GM12878 (cell line): ENCODE results near the gene FGF10. TPM values are rescaled to one million over a fixed set of nuclear protein-coding genes. Genes with fewer than 3 reads are reported as not detected.

Source experiments
- ATAC-seq: fragments of 200-7000 bp; cut with Tn5 transposase; 3 replicates; pipeline ENCODE4 v1.9.1; 2020; ENCODE audit warnings: mild to moderate bottlenecking, moderate library complexity
- BruUV-seq: library from RNA; stranded (reverse); fragments of 400-500 nt; replicated peaks from 2 replicates; lab custom pipeline; 2021; lab: Mats Ljungman, UMichigan
- CTCF ChIA-PET: fragments of 300-600 bp; sonication (Branson Sonifier 250); formaldehyde crosslinking; extraction: SDS; loops from one replicate; lab custom pipeline; 2021; ENCODE audit warnings: inconsistent platforms; lab: Yijun Ruan, JAX
- POLR2A ChIA-PET: fragments of 350-600 bp; formaldehyde crosslinking; extraction: SDS; loops from one replicate; lab custom pipeline; 2021; ENCODE audit warnings: inconsistent platforms; lab: Charles Lee
- RAD21 ChIA-PET: fragments of 300-600 bp; sonication (Branson Sonifier 250); formaldehyde crosslinking; loops from one replicate; lab custom pipeline; 2023; ENCODE audit warnings: antibody characterized with exemption; ENCODE audit not compliant: unreplicated experiment; lab: Charles Lee
- SMC1A ChIA-PET: fragments of 300-600 bp; sonication (Branson Sonifier 250); formaldehyde crosslinking; loops from one replicate; lab custom pipeline; 2023; ENCODE audit not compliant: unreplicated experiment, uncharacterized antibody; lab: Charles Lee
- DNase-seq: peaks from one replicate; pipeline ENCODE4 v3.0.0-alpha.2; 2011; ENCODE audit warnings: low read depth, low spot score
- FAIRE-seq: peaks from 3 replicates; lab custom pipeline; 2011; peaks lifted over from hg19 to GRCh38; lab: Jason Lieb, UNC
- H2AFZ ChIP-seq: 2 replicates; pipeline ENCODE4 v1.6.0; 2011; ENCODE audit warnings: low read depth, low read length, control low read depth; ENCODE audit not compliant: control insufficient read depth
- H3K27ac ChIP-seq: 2 replicates; pipeline ENCODE4 v1.5.1; 2011; ENCODE audit warnings: control low read depth; ENCODE audit not compliant: control insufficient read depth, insufficient read depth
- H3K27me3 ChIP-seq, 2 experiments: replicated peaks in 1 of 2; 2 replicates each; pipeline versions ENCODE4 v1.6.0 to v1.6.1; 2011; ENCODE audit warnings: low read length in 1 of 2; ENCODE audit not compliant: control insufficient read depth in 2 of 2, insufficient read depth in 2 of 2
- H3K36me3 ChIP-seq, 2 experiments: 2 replicates each; pipeline ENCODE4 v1.5.1; 2011; ENCODE audit warnings: low read length in 1 of 2; ENCODE audit not compliant: control insufficient read depth in 2 of 2, insufficient read depth in 2 of 2
- H3K4me1 ChIP-seq: 2 replicates; pipeline ENCODE4 v1.6.1; 2011; ENCODE audit warnings: mild to moderate bottlenecking, low read length, moderate library complexity, mixed read lengths; ENCODE audit not compliant: control insufficient read depth, insufficient read depth
- H3K4me2 ChIP-seq: 2 replicates; pipeline ENCODE4 v1.6.0; 2011; ENCODE audit warnings: control low read depth; ENCODE audit not compliant: control insufficient read depth, insufficient read depth
- H3K4me3 ChIP-seq: fragments of 200-600 bp; sonication (generic); 2 replicates; pipeline ENCODE4 v1.5.1; 2016
- H3K79me2 ChIP-seq: 2 replicates; pipeline ENCODE4 v1.6.0; 2011; ENCODE audit warnings: low read length; ENCODE audit not compliant: control insufficient read depth, insufficient read depth
- H3K9ac ChIP-seq: 2 replicates; pipeline ENCODE4 v1.8.0; 2011; ENCODE audit warnings: low read length, control low read depth, mixed read lengths; ENCODE audit not compliant: control insufficient read depth, insufficient read depth
- H3K9me3 ChIP-seq: replicated peaks from 3 replicates; pipeline ENCODE4 v1.5.1; 2011; ENCODE audit warnings: mild to moderate bottlenecking, low read length; ENCODE audit not compliant: control insufficient read depth, insufficient read depth
- H4K20me1 ChIP-seq: 2 replicates; pipeline ENCODE4 v1.6.0; 2011; ENCODE audit not compliant: control insufficient read depth, insufficient read depth
- IKZF1 ChIP-seq: fragments of 450-650 bp; conservative IDR thresholded peaks from 2 replicates; pipeline ENCODE4 v1.6.1; 2017; ENCODE audit warnings: antibody characterized with exemption, mild to moderate bottlenecking
- KLF5 ChIP-seq: fragments of 450-650 bp; IDR thresholded peaks from 2 replicates; pipeline ENCODE4 v1.6.1; 2014; ENCODE audit warnings: mild to moderate bottlenecking; ENCODE audit not compliant: partially characterized antibody
- SREBF1 ChIP-seq: IDR thresholded peaks from 2 replicates; pipeline ENCODE4 v1.6.1; 2012; ENCODE audit warnings: mild to moderate bottlenecking, low read length
- ZSCAN29 ChIP-seq: fragments of 450-650 bp; IDR thresholded peaks from 2 replicates; pipeline ENCODE4 v1.6.1; 2017; ENCODE audit warnings: mild to moderate bottlenecking, moderate library complexity
- WGBS: methylation state at CpG from one replicate; pipeline ENCODE4 v1.1.6; 2016; ENCODE audit warnings: low lambda C conversion rate; ENCODE audit not compliant: insufficient replicate concordance, insufficient coverage; ENCODE audit errors: missing lambda C conversion rate; 5-methylcytosine and 5-hydroxymethylcytosine counted together
- in situ Hi-C: fragments of 300-500 bp; cut with MboI; formaldehyde crosslinking; loops from 9 replicates; pipeline ENCODE4 v1.14.3; 2018; ENCODE audit warnings: mixed read lengths
- intact Hi-C: fragments of 100-400 bp; cut with micrococcal nuclease; formaldehyde crosslinking; loops from one replicate; pipeline ENCODE4 v1.14.2; 2022; ENCODE audit not compliant: unreplicated experiment
- polyA plus RNA-seq, 11 experiments: library from polyadenylated mRNA; depleted of rRNA in 4 of 11; unstranded in 6 of 11; stranded (reverse) in 5 of 11; fragments of >200 nt; fragmentation: Nextera tagmentation in 4 of 11; fragmentation: Illumina TruSeq in 1 of 11; extraction: Ambion mirVana in 4 of 11; extraction: Trizol in 1 of 11; gene quantifications; 1 replicate in 1 of 11; 2 replicates in 10 of 11; pipeline versions ENCODE4 v1.2.1 to v1.2.3, GENCODE V29; 2011 to 2016; ENCODE audit warnings: inconsistent platforms in 2 of 11, missing spikeins in 2 of 11, low read depth in 1 of 11
- total RNA-seq, 4 experiments: library from RNA; depleted of rRNA in 3 of 4; stranded (reverse); fragments of >200 nt in 3 of 4; fragmentation: Illumina TruSeq in 1 of 4; extraction: Trizol in 1 of 4; gene quantifications; 2 replicates each; pipeline versions ENCODE4 v1.2.1 to v1.2.3, GENCODE V29; 2013 to 2021
- TF ChIP-seq, protein P1 (sequence below): IDR thresholded peaks from 2 replicates; pipeline ENCODE4 v1.6.1; 2012; ENCODE audit warnings: improper control_type of control experiment, low read depth, low read length; ENCODE audit not compliant: insufficient replicate concordance
- TF ChIP-seq, protein P2 (sequence below): fragments of 450-650 bp; formaldehyde crosslinking; IDR thresholded peaks from 2 replicates; pipeline ENCODE4 v1.5.0; 2022; ENCODE audit warnings: mild to moderate bottlenecking, missing genetic modification characterization

The FGF10 gene
- total and polyA plus RNA-seq, 10 of the 15 experiments (the other 5 are each of a cell fraction or from before 2014, with no cell fraction given), result not detected

DNA sequence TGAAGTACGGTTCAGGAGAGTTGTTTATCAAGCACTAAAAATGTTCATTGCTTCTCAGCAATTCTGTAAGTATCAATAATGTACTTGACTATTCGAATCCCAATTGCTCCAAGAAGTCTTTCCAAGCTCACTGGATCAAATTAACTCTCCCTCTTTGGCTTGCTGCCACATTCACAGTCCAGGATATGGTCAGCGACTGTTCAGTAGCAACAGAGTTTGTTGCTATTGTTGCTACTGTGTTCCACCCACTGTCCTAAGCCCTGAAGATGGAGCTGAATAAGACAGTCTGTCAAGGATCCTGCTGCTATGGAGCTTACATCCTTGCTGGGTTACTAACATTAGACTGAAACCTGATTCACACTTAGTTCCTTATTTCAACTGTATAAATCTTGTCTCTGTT, 110.8 kb downstream of the FGF10 start (continued):
- TF ChIP-seq, protein P1, sequence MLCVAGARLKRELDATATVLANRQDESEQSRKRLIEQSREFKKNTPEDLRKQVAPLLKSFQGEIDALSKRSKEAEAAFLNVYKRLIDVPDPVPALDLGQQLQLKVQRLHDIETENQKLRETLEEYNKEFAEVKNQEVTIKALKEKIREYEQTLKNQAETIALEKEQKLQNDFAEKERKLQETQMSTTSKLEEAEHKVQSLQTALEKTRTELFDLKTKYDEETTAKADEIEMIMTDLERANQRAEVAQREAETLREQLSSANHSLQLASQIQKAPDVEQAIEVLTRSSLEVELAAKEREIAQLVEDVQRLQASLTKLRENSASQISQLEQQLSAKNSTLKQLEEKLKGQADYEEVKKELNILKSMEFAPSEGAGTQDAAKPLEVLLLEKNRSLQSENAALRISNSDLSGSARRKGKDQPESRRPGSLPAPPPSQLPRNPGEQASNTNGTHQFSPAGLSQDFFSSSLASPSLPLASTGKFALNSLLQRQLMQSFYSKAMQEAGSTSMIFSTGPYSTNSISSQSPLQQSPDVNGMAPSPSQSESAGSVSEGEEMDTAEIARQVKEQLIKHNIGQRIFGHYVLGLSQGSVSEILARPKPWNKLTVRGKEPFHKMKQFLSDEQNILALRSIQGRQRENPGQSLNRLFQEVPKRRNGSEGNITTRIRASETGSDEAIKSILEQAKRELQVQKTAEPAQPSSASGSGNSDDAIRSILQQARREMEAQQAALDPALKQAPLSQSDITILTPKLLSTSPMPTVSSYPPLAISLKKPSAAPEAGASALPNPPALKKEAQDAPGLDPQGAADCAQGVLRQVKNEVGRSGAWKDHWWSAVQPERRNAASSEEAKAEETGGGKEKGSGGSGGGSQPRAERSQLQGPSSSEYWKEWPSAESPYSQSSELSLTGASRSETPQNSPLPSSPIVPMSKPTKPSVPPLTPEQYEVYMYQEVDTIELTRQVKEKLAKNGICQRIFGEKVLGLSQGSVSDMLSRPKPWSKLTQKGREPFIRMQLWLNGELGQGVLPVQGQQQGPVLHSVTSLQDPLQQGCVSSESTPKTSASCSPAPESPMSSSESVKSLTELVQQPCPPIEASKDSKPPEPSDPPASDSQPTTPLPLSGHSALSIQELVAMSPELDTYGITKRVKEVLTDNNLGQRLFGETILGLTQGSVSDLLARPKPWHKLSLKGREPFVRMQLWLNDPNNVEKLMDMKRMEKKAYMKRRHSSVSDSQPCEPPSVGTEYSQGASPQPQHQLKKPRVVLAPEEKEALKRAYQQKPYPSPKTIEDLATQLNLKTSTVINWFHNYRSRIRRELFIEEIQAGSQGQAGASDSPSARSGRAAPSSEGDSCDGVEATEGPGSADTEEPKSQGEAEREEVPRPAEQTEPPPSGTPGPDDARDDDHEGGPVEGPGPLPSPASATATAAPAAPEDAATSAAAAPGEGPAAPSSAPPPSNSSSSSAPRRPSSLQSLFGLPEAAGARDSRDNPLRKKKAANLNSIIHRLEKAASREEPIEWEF, result no peak
- no peak for TF ChIP-seq ZSCAN29
- no peak for TF ChIP-seq SREBF1

DNA sequence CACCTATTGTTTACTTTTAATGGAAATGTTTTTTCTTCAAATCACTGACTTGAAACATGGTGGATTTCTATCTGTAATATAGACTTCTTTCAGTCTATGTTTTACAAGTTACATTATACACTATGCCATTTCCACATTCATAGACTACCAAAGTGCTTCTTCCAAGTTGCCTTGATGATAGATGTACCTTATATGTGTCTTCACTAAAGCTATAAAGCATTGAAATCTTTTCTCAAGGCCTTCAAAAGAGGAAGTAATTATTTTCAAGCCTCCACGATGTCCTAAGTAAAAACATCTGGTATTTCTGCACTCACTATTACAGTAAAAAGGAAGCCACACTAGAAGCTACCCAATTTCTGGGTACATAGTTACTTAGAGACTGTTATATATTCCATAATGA, 113.3 kb downstream of the FGF10 start:
- no peak for FAIRE-seq
- in situ Hi-C loops, result no loop called here

More for the DNA sequence above, 113.3 kb downstream of the FGF10 start:
- BruUV-seq, result no TSS peak
- SMC1A ChIA-PET, result no interaction called here
- intact Hi-C loops, result no loop called here
- no peak for DNase-seq
- no peak for ATAC-seq
- Histone ChIP-seq H3K27me3 (no peaks in the 10 kb centered on the region), H2AFZ (no peak overlapping the region), H3K4me3 (no peak overlapping the region), H3K4me2 (no peak overlapping the region), H3K27ac (no peak overlapping the region), H3K9me3 (no peaks in the 10 kb centered on the region), H3K9ac (no peak overlapping the region), H3K79me2 (no peaks in the 10 kb centered on the region), H4K20me1 (no peaks in the 10 kb centered on the region), H3K4me1 (no peaks in the 10 kb centered on the region), H3K36me3 (no peaks in the 10 kb centered on the region)
- POLR2A ChIA-PET, result no interaction called here
- TF ChIP-seq KLF5, result no peak
- TF ChIP-seq, protein P2, sequence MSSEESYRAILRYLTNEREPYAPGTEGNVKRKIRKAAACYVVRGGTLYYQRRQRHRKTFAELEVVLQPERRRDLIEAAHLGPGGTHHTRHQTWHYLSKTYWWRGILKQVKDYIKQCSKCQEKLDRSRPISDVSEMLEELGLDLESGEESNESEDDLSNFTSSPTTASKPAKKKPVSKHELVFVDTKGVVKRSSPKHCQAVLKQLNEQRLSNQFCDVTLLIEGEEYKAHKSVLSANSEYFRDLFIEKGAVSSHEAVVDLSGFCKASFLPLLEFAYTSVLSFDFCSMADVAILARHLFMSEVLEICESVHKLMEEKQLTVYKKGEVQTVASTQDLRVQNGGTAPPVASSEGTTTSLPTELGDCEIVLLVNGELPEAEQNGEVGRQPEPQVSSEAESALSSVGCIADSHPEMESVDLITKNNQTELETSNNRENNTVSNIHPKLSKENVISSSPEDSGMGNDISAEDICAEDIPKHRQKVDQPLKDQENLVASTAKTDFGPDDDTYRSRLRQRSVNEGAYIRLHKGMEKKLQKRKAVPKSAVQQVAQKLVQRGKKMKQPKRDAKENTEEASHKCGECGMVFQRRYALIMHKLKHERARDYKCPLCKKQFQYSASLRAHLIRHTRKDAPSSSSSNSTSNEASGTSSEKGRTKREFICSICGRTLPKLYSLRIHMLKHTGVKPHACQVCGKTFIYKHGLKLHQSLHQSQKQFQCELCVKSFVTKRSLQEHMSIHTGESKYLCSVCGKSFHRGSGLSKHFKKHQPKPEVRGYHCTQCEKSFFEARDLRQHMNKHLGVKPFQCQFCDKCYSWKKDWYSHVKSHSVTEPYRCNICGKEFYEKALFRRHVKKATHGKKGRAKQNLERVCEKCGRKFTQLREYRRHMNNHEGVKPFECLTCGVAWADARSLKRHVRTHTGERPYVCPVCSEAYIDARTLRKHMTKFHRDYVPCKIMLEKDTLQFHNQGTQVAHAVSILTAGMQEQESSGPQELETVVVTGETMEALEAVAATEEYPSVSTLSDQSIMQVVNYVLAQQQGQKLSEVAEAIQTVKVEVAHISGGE (CRISPR knock-in tag), result no peak
- TF ChIP-seq IKZF1, result no peak
- RAD21 ChIA-PET, result no interaction called here
- 0% methylated on average over 1 of the region's 1 CpG for WGBS
- CTCF ChIA-PET, result no interaction called here
